Mesothelial cell of epicardium (in vitro differentiated cells): ENCODE results near the gene EXOG. TPM values are rescaled to one million over a fixed set of nuclear protein-coding genes. Genes with fewer than 3 reads are reported as not detected.

Experiments used
- DNase-seq, 2 experiments: peaks; one replicate each; pipeline ENCODE4 v3.0.0; 2021; ENCODE audit warnings: low spot score in 2 of 2; ENCODE audit not compliant: unreplicated experiment in 2 of 2
- H3K27ac Mint-ChIP-seq: 2 replicates; pipeline ENCODE4 v1.8.0; 2021; ENCODE audit warnings: mixed read lengths
- H3K27me3 Mint-ChIP-seq: 2 replicates; pipeline ENCODE4 v1.8.0; 2021; ENCODE audit warnings: low read depth, mixed read lengths
- H3K36me3 Mint-ChIP-seq: 2 replicates; pipeline ENCODE4 v1.8.0; 2021; ENCODE audit warnings: mixed read lengths
- H3K4me1 Mint-ChIP-seq: 2 replicates; pipeline ENCODE4 v1.8.0; 2021; ENCODE audit warnings: mixed read lengths
- H3K4me3 Mint-ChIP-seq: 2 replicates; pipeline ENCODE4 v1.8.0; 2021; ENCODE audit warnings: mild to moderate bottlenecking, moderate library complexity, mixed read lengths
- H3K9me3 Mint-ChIP-seq: 2 replicates; pipeline ENCODE4 v1.8.0; 2021; ENCODE audit warnings: mixed read lengths
- CTCF ChIP-seq: fragments of 200-600 bp; sonication (generic); IDR thresholded peaks from one replicate; pipeline ENCODE4 v1.5.0; 2021; ENCODE audit warnings: antibody characterized with exemption; ENCODE audit not compliant: unreplicated experiment
- total RNA-seq: library from RNA; stranded (reverse); gene quantifications from 3 replicates; pipeline ENCODE4 v1.2.1, GENCODE V29; 2021

Gene EXOG
- total RNA-seq, 1 donor from 2014 or later, result 19.5 TPM

DNA sequence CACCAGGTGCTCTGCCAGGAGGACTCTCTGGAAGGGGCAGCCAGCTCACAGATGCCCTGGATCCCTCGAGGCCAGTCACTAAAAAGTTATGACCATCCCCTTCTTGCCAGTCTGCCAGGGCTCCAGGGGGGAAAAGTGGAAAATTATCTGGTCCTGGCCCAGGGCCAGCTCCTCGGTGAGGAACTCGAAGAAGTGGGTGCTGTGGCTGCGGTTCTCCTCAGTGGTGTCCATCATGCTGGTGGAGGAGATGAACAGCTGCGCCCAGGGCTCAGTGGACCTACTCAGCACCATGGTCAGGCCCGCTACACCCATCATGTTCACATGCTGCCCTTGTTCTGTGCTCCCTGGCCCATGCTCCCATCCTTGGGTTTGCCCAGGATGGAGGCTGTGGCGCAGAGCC lies 19.2 kb downstream of the EXOG start:
- no peak overlapping the region for H3K27ac Mint-ChIP-seq
- H3K27me3 Mint-ChIP-seq, result no peaks in the 10 kb centered on the region
- TF ChIP-seq CTCF, result no peak
- H3K4me3 Mint-ChIP-seq, result no peak overlapping the region
- no peak for DNase-seq
- H3K4me1 Mint-ChIP-seq, result no peaks in the 10 kb centered on the region
- H3K36me3 Mint-ChIP-seq, result peaks cover 25% of the 10 kb centered on the region
- H3K9me3 Mint-ChIP-seq, result no peaks in the 10 kb centered on the region

DNA sequence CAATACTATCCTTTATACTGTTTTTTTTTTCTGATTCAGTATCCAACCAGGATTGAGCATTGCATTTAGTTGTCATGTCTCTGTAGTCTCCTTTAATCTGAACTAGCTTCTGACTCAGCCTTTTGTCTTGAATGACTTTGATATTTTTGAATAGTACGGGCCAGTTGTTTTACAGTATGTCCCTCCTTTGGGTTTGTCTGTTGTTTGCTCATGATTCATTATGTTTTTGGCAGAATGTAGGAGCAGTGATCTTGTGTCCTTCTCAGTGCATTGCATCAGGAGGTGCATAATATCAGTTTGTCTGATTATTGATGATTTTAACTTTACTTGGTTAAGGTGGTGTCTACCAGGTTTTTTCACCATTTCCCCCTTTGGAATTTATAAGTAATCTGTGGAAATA lies 20.5 kb downstream of the EXOG start:
- TF ChIP-seq CTCF, result no peak

DNA sequence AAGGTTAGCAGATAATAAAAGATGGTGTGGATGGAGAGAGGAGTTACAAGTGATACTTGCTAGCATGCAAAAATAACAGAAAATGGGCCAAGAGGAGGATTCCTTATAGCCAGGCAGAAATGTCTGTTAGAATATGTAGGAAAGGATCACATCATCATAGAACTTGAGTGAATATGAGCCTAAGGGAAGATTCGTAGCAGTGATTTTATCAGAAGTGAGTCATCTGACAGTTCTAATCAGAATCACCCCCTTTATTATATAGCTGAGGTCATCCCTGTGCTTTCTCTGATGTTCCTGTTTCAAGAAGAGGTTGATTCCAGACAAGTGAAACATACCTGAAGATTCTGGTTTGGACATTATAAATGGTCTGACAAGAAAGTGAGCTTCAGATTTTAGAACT lies 22.9 kb downstream of the EXOG start:
- no peak for DNase-seq
- no peak for TF ChIP-seq CTCF
- no peaks in the 10 kb centered on the region for H3K4me1 Mint-ChIP-seq
- no peaks in the 10 kb centered on the region for H3K9me3 Mint-ChIP-seq
- no peak overlapping the region for H3K4me3 Mint-ChIP-seq
- H3K27me3 Mint-ChIP-seq, result no peaks in the 10 kb centered on the region
- H3K36me3 Mint-ChIP-seq, result peaks cover 25% of the 10 kb centered on the region
- no peak overlapping the region for H3K27ac Mint-ChIP-seq

More for the DNA sequence above, 20.5 kb downstream of the EXOG start:
- Mint-ChIP-seq H3K27me3 (no peaks in the 10 kb centered on the region), H3K27ac (no peak overlapping the region), H3K9me3 (no peaks in the 10 kb centered on the region), H3K4me1 (no peaks in the 10 kb centered on the region), H3K36me3 (peaks cover 25% of the 10 kb centered on the region), H3K4me3 (no peak overlapping the region)
- DNase-seq, result no peak

GRCh38 chr3:38519651-38520050 lies 23.5 kb downstream of the EXOG start:
- H3K4me3 Mint-ChIP-seq, result no peak overlapping the region
- no peak overlapping the region for H3K27ac Mint-ChIP-seq
- no peak for DNase-seq

GRCh38 chr3:38521391-38521987 lies 25.3 kb downstream of the EXOG start:
- Mint-ChIP-seq H3K9me3 (no peaks in the 10 kb centered on the region), H3K27me3 (no peaks in the 10 kb centered on the region), H3K27ac (no peak overlapping the region), H3K36me3 (peaks cover 35% of the 10 kb centered on the region), H3K4me3 (no peak overlapping the region), H3K4me1 (no peaks in the 10 kb centered on the region)
- TF ChIP-seq CTCF, result peak; percentile 97
- peak in 1 of 2 experiments; percentile 73 for DNase-seq

More at GRCh38 chr3:38519651-38520050, 23.5 kb downstream of the EXOG start:
- no peak for TF ChIP-seq CTCF
- H3K9me3 Mint-ChIP-seq, result no peaks in the 10 kb centered on the region
- H3K36me3 Mint-ChIP-seq, result peaks cover 24% of the 10 kb centered on the region
- H3K27me3 Mint-ChIP-seq, result no peaks in the 10 kb centered on the region
- H3K4me1 Mint-ChIP-seq, result no peaks in the 10 kb centered on the region

DNA sequence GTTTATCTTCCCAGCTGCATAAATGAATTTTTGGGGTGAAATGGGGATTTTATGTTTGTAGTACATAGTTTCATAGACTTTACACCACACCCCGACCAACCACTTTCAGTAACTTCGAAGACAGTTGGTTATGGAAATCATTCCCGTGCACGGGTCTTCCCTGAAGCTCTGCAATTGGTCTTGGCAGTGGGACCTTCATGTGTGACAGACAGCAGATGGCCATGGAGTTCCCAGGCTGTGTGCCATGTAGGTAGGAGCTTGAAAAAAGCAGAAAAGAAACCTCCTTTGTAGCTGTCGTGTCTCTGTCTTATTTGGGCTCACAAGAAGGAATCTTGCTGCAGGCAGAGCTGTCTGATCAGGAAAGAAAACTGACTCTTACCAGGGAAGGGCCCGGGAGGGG lies 25.9 kb downstream of the EXOG start:
- H3K4me1 Mint-ChIP-seq, result no peaks in the 10 kb centered on the region
- H3K27me3 Mint-ChIP-seq, result no peaks in the 10 kb centered on the region
- H3K27ac Mint-ChIP-seq, result no peak overlapping the region
- peaks cover 34% of the 10 kb centered on the region for H3K36me3 Mint-ChIP-seq
- DNase-seq, result no peak
- no peaks in the 10 kb centered on the region for H3K9me3 Mint-ChIP-seq
- H3K4me3 Mint-ChIP-seq, result no peak overlapping the region
- no peak for TF ChIP-seq CTCF
